Stimulated activated CD8-positive, alpha-beta memory T cell treated with anti-CD3 and anti-CD28 coated beads, Interleukin-12 subunit alpha, Interleukin-12 subunit beta, amount 100 ng/mL, for 24 hours (primary cell): ENCODE measurements around the gene SCARF2.
"Not testable (repeated sequence)": the region's sequence is repeated elsewhere in the genome, so short reads cannot be mapped to it uniquely, and the experiment has no call there.

Experiments
- DNase-seq: peaks from one replicate; pipeline ENCODE4 v3.0.0-alpha.2; 2020; ENCODE audit errors: extremely low read depth

Gene SCARF2

GRCh38 chr22:20459862-20460261 lies 22.2 kb upstream of the SCARF2 start:
- DNase-seq, result no peak

- DNase-seq, result no peak
These were observed 21.5 kb upstream of the SCARF2 start for GRCh38 chr22:20459152-20459542.

GRCh38 chr22:20458530-20459151 lies 21.0 kb upstream of the SCARF2 start:
- no peak for DNase-seq

- no peak for DNase-seq
These were observed 20.0 kb upstream of the SCARF2 start for GRCh38 chr22:20457506-20458240.

GRCh38 chr22:20456722-20457076 lies 19.1 kb upstream of the SCARF2 start:
- no peak for DNase-seq

- peak; percentile 50 for DNase-seq
These were observed 18.6 kb upstream of the SCARF2 start for GRCh38 chr22:20456064-20456721.

GRCh38 chr22:20455709-20456063 lies 18.1 kb upstream of the SCARF2 start:
- no peak for DNase-seq

GRCh38 chr22:20453222-20453621 lies 15.6 kb upstream of the SCARF2 start:
- no peak for DNase-seq

GRCh38 chr22:20451920-20452319 lies 14.3 kb upstream of the SCARF2 start:
- no peak for DNase-seq

- not testable (repeated sequence) for DNase-seq
These were observed 13.6 kb upstream of the SCARF2 start for GRCh38 chr22:20451129-20451778.

- DNase-seq, result no peak
These were observed 12.9 kb upstream of the SCARF2 start for GRCh38 chr22:20450551-20450906.

- DNase-seq, result no peak
These were observed 12.4 kb upstream of the SCARF2 start for GRCh38 chr22:20449819-20450550.

GRCh38 chr22:20448630-20449029 lies 11.0 kb upstream of the SCARF2 start:
- no peak for DNase-seq

GRCh38 chr22:20446383-20446970 lies 8.9 kb upstream of the SCARF2 start:
- DNase-seq, result no peak

- DNase-seq, result no peak
These were observed 6.7 kb upstream of the SCARF2 start for GRCh38 chr22:20444325-20444724.

- no peak for DNase-seq
These were observed 5.1 kb upstream of the SCARF2 start for GRCh38 chr22:20442485-20443284.

GRCh38 chr22:20441631-20442484 lies 4.2 kb upstream of the SCARF2 start:
- DNase-seq, result no peak

GRCh38 chr22:20440637-20441591 lies 3.3 kb upstream of the SCARF2 start:
- no peak for DNase-seq
